ENCODE results near the gene TRIM44. TPM values are rescaled to one million over a fixed set of nuclear protein-coding genes. Genes with fewer than 3 reads are reported as not detected.
"Not testable (repeated sequence)": the region's sequence is repeated elsewhere in the genome, so short reads cannot be mapped to it uniquely, and the experiment has no call there.

TRIM44 gene
- total and polyA plus RNA-seq, 5 donors from 2014 or later, result 9.4 to 32.8 (median 22.2) TPM

- not testable (repeated sequence) for H3K4me1 Mint-ChIP-seq; DNase-seq; H3K4me3 ChIP-seq (ENCODE audit: low read depth, low read length); H3K9me3 ChIP-seq (ENCODE audit: control insufficient read depth in 2 of 2, low read length in 2 of 2); H3K27ac Mint-ChIP-seq; H3K9me3 Mint-ChIP-seq; H3K4me3 Mint-ChIP-seq; H3K4me1 ChIP-seq (ENCODE audit: control insufficient read depth, insufficient read depth, low read length, poor library complexity, severe bottlenecking); H3K36me3 Mint-ChIP-seq; H3K36me3 ChIP-seq (ENCODE audit: control insufficient read depth, insufficient read depth, low read length); ATAC-seq (ENCODE audit: low read depth in 2 of 2); H3K27ac ChIP-seq (ENCODE audit: insufficient read depth, low read length, poor library complexity, severe bottlenecking)
- peaks cover 39% of the 10 kb centered on the region for H3K27me3 Mint-ChIP-seq
- peaks cover 15% of the 10 kb centered on the region for H3K27me3 ChIP-seq (ENCODE audit: control insufficient read depth, insufficient read depth, low read length)
Measured at GRCh38 chr11:35652786-35653185, 9.8 kb upstream of the TRIM44 start.

- no peaks in the 10 kb centered on the region for H3K36me3 ChIP-seq (ENCODE audit: control insufficient read depth, insufficient read depth, low read length)
- no peak overlapping the region for H3K4me3 Mint-ChIP-seq
- no peaks in the 10 kb centered on the region for H3K4me1 ChIP-seq (ENCODE audit: control insufficient read depth, insufficient read depth, low read length, poor library complexity, severe bottlenecking)
- H3K27me3 ChIP-seq (ENCODE audit: control insufficient read depth, insufficient read depth, low read length), result peaks cover 19% of the 10 kb centered on the region
- DNase-seq (no peak), ATAC-seq (ENCODE audit: low read depth in 2 of 2) (no peak)
- H3K4me1 Mint-ChIP-seq, result no peaks in the 10 kb centered on the region
- no peaks in the 10 kb centered on the region for H3K9me3 ChIP-seq (ENCODE audit: control insufficient read depth in 2 of 2, low read length in 2 of 2)
- H3K9me3 Mint-ChIP-seq, result peaks cover 0 to 3% (median 0%) of the 10 kb centered on the region in 7 donors
- no peak overlapping the region for H3K27ac ChIP-seq (ENCODE audit: insufficient read depth, low read length, poor library complexity, severe bottlenecking)
- H3K4me3 ChIP-seq (ENCODE audit: low read depth, low read length), result no peak overlapping the region
- H3K36me3 Mint-ChIP-seq, result no peaks in the 10 kb centered on the region
- H3K27me3 Mint-ChIP-seq, result peaks cover 37% of the 10 kb centered on the region
- H3K27ac Mint-ChIP-seq, result no peak overlapping the region
Measured at GRCh38 chr11:35654711-35655110, 7.9 kb upstream of the TRIM44 start.

DNA sequence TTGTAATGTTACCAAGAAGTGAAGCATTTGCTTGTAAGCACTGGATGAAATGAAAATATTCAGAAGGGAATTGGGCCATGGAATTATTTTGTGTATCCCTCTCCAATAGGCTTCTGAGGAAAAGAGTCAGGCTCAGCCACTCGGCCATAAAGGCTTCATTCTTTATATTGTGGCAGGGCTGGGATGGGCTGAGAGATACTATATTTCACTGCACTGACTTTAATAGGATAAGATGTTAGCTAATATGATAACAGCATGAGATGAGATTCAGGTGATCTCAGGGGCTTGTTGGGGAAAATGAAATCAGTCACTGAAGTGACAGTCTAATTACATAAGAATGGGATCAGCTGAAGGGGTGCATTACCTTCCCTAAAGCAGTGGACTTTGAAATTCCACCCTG, 7.3 kb upstream of the TRIM44 start:
- H3K27ac ChIP-seq (ENCODE audit: insufficient read depth, low read length, poor library complexity, severe bottlenecking), result no peak overlapping the region
- H3K4me3 ChIP-seq (ENCODE audit: low read depth, low read length), result no peak overlapping the region
- H3K27me3 ChIP-seq (ENCODE audit: control insufficient read depth, insufficient read depth, low read length), result peaks cover 19% of the 10 kb centered on the region
- H3K36me3 Mint-ChIP-seq, result no peaks in the 10 kb centered on the region
- ATAC-seq (ENCODE audit: low read depth in 2 of 2) (no peak), DNase-seq (no peak)
- H3K4me1 ChIP-seq (ENCODE audit: control insufficient read depth, insufficient read depth, low read length, poor library complexity, severe bottlenecking), result no peaks in the 10 kb centered on the region
- H3K4me1 Mint-ChIP-seq, result no peaks in the 10 kb centered on the region
- no peaks in the 10 kb centered on the region for H3K36me3 ChIP-seq (ENCODE audit: control insufficient read depth, insufficient read depth, low read length)
- no peak overlapping the region for H3K27ac Mint-ChIP-seq
- H3K9me3 ChIP-seq (ENCODE audit: control insufficient read depth in 2 of 2, low read length in 2 of 2), result no peaks in the 10 kb centered on the region
- H3K9me3 Mint-ChIP-seq, result peaks cover 0 to 3% (median 0%) of the 10 kb centered on the region in 7 donors
- H3K27me3 Mint-ChIP-seq, result peaks cover 34% of the 10 kb centered on the region
- H3K4me3 Mint-ChIP-seq, result no peak overlapping the region

GRCh38 chr11:35655856-35656255, 6.7 kb upstream of the TRIM44 start:
- Mint-ChIP-seq H3K36me3 (no peaks in the 10 kb centered on the region), H3K27me3 (peaks cover 31% of the 10 kb centered on the region), H3K4me3 (no peak overlapping the region), H3K4me1 (no peaks in the 10 kb centered on the region), H3K27ac (no peak overlapping the region), H3K9me3 (peaks cover 0 to 3% (median 0%) of the 10 kb centered on the region in 7 donors)
- ATAC-seq (ENCODE audit: low read depth in 2 of 2), result no peak
- Histone ChIP-seq H3K4me3 (ENCODE audit: low read depth, low read length) (no peak overlapping the region), H3K27me3 (ENCODE audit: control insufficient read depth, insufficient read depth, low read length) (peaks cover 19% of the 10 kb centered on the region), H3K4me1 (ENCODE audit: control insufficient read depth, insufficient read depth, low read length, poor library complexity, severe bottlenecking) (no peaks in the 10 kb centered on the region), H3K27ac (ENCODE audit: insufficient read depth, low read length, poor library complexity, severe bottlenecking) (no peak overlapping the region), H3K36me3 (ENCODE audit: control insufficient read depth, insufficient read depth, low read length) (no peaks in the 10 kb centered on the region), H3K9me3 (ENCODE audit: control insufficient read depth in 2 of 2, low read length in 2 of 2) (no peaks in the 10 kb centered on the region)
- no peak for DNase-seq

DNA sequence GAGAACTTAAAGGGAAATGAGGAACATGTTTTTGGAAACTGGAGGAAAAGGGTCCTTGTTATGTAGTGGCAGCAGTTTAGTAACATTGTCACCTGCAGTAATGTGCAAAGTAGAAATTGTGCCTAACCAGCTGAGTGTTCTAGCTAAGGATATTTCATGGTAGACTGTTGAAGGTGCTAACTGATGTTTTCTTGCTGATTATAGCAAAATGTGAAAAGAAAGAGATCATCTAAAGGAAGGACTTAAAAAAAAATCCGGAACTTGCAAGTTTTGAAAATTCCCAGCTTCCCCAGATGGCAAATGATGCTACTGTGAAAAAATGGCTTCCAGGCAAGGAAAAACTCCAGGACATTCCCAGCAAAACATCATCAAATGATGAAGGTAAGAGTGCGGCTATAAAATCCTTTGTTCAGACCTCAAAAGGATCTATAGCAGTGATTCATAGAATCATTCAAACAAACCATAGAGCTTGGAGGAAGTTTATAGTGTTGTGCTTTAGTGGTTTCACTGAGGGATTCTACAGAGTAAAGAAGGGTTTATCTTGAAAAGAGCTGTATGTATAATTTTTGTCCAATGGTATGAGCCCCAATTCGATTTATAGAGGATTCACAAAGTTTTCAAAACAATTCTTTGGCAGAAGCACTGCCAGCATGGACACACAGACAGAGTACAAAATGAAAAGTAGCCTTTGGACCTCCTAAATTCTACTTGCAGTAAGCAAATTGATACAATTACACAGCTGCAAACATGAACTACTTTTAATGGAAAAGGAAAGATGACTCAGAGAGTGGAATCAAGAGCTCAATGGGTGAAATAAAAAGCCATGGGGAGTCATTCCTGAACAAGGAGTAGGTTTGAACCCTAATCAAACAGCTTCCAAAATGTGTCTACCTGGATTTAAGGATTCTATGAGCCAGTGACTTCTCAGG, 4.3 kb upstream of the TRIM44 start:
- peaks cover 0 to 18% (median 8%) of the 10 kb centered on the region in 4 donors for H3K4me1 Mint-ChIP-seq
- Histone ChIP-seq H3K27ac (ENCODE audit: insufficient read depth, low read length, poor library complexity, severe bottlenecking) (no peak overlapping the region), H3K36me3 (ENCODE audit: control insufficient read depth, insufficient read depth, low read length) (no peaks in the 10 kb centered on the region), H3K27me3 (ENCODE audit: control insufficient read depth, insufficient read depth, low read length) (peaks cover 19% of the 10 kb centered on the region), H3K9me3 (ENCODE audit: control insufficient read depth in 2 of 2, low read length in 2 of 2) (no peaks in the 10 kb centered on the region), H3K4me1 (ENCODE audit: control insufficient read depth, insufficient read depth, low read length, poor library complexity, severe bottlenecking) (peaks cover 13% of the 10 kb centered on the region), H3K4me3 (ENCODE audit: low read depth, low read length) (no peak overlapping the region)
- H3K27me3 Mint-ChIP-seq, result peaks cover 26% of the 10 kb centered on the region
- DNase-seq, result no peak
- no peak overlapping the region for H3K4me3 Mint-ChIP-seq
- no peak for ATAC-seq (ENCODE audit: low read depth in 2 of 2)
- no peak overlapping the region for H3K27ac Mint-ChIP-seq
- peaks cover 3% of the 10 kb centered on the region for H3K36me3 Mint-ChIP-seq
- H3K9me3 Mint-ChIP-seq, result peaks cover 0 to 7% (median 2%) of the 10 kb centered on the region in 7 donors

GRCh38 chr11:35661534-35661933, 1.0 kb upstream of the TRIM44 start:
- H3K27ac Mint-ChIP-seq, result peak overlapping the region in 2 of 3 donors; percentile 94 to 95
- H3K4me1 Mint-ChIP-seq, result peaks cover 13 to 46% (median 29%) of the 10 kb centered on the region in 4 donors
- no peak overlapping the region for H3K27ac ChIP-seq (ENCODE audit: insufficient read depth, low read length, poor library complexity, severe bottlenecking)
- H3K9me3 ChIP-seq (ENCODE audit: control insufficient read depth in 2 of 2, low read length in 2 of 2), result peaks cover 16 to 24% of the 10 kb centered on the region in 2 experiments
- H3K4me3 Mint-ChIP-seq, result peak overlapping the region; percentile 90 to 98 (median 95)
- DNase-seq (no peak), ATAC-seq (ENCODE audit: low read depth in 2 of 2) (no peak)
- peaks cover 6% of the 10 kb centered on the region for H3K27me3 Mint-ChIP-seq
- peaks cover 16% of the 10 kb centered on the region for H3K36me3 Mint-ChIP-seq
- H3K36me3 ChIP-seq (ENCODE audit: control insufficient read depth, insufficient read depth, low read length), result peaks cover 3% of the 10 kb centered on the region
- H3K9me3 Mint-ChIP-seq, result peaks cover 4 to 27% (median 21%) of the 10 kb centered on the region in 7 donors
- peak overlapping the region; percentile 92 for H3K4me3 ChIP-seq (ENCODE audit: low read depth, low read length)
- H3K27me3 ChIP-seq (ENCODE audit: control insufficient read depth, insufficient read depth, low read length), result peaks cover 7% of the 10 kb centered on the region
- peaks cover 24% of the 10 kb centered on the region for H3K4me1 ChIP-seq (ENCODE audit: control insufficient read depth, insufficient read depth, low read length, poor library complexity, severe bottlenecking)

DNA sequence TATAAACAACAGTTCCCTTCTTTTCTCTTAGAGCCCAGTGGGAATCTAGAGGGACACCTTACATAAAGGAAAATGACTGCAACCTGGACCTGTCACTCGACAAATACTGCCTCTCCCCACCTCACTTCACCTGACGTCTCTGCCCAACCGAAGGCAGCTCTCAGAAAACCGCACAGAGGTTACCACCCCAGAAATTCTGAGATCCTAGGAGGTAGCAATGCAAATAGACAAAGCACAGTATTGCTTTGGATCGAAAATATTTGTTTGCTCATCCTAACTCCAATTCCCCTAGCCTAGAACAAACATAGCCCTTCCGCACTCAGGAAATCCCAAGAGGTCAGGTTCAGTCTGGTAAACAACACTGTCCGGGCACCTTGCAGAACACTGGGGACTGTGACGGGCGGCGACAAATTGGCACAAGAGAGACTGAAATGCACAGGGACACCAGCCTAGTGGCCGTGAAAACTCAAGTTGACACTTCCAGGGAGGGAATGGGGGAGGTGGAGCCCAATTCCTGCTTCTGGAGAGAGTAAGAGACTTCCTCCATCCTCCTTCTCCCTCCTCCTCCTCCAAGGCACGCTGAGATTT, 420 bp upstream of the TRIM44 start:
- peaks cover 17 to 49% (median 31%) of the 10 kb centered on the region in 4 donors for H3K4me1 Mint-ChIP-seq
- peaks cover 4 to 31% (median 20%) of the 10 kb centered on the region in 7 donors for H3K9me3 Mint-ChIP-seq

More for the DNA sequence above, 420 bp upstream of the TRIM44 start:
- peaks cover 4% of the 10 kb centered on the region for H3K27me3 Mint-ChIP-seq
- H3K27ac Mint-ChIP-seq, result peak overlapping the region; percentile 94 to 99 (median 95)
- Histone ChIP-seq H3K27ac (ENCODE audit: insufficient read depth, low read length, poor library complexity, severe bottlenecking) (peak overlapping the region; percentile 73), H3K27me3 (ENCODE audit: control insufficient read depth, insufficient read depth, low read length) (peaks cover 5% of the 10 kb centered on the region), H3K9me3 (ENCODE audit: control insufficient read depth in 2 of 2, low read length in 2 of 2) (peaks cover 22 to 25% of the 10 kb centered on the region in 2 experiments), H3K4me3 (ENCODE audit: low read depth, low read length) (peak overlapping the region; percentile 92), H3K36me3 (ENCODE audit: control insufficient read depth, insufficient read depth, low read length) (peaks cover 4% of the 10 kb centered on the region), H3K4me1 (ENCODE audit: control insufficient read depth, insufficient read depth, low read length, poor library complexity, severe bottlenecking) (peaks cover 24% of the 10 kb centered on the region)
- peak overlapping the region; percentile 90 to 98 (median 95) for H3K4me3 Mint-ChIP-seq
- peak in 1 of 3 donors; percentile 48 for DNase-seq
- ATAC-seq (ENCODE audit: low read depth in 2 of 2), result peak in 1 of 2 donors; percentile 20
- peaks cover 19% of the 10 kb centered on the region for H3K36me3 Mint-ChIP-seq
